GDM1 (cell line): Measurements from ENCODE around the gene SELPLG.
"Not testable (repeated sequence)": the region's sequence is repeated elsewhere in the genome, so short reads cannot be mapped to it uniquely, and the experiment has no call there.

Experiments
- DNase-seq: peaks from one replicate; lab custom pipeline; 2025; lab: John Stamatoyannopoulos, UW

SELPLG gene

DNA sequence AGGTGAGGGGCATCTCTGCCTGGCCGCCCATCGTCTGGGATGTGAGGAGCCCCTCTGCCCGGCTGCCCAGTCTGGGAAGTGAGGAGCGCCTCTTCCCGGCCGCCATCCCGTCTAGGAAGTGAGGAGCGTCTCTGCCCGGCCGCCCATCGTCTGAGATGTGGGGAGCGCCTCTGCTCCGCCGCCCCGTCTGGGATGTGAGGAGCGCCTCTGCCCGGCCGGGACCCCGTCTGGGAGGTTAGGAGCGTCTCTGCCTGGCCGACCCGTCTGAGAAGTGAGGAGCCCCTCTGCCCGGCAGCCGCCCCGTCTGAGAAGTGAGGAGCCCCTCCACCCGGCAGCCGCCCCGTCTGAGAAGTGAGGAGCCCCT, 22.1 kb upstream of the SELPLG start:
- DNase-seq, result not testable (repeated sequence)

GRCh38 chr12:108654622-108655021, 20.9 kb upstream of the SELPLG start:
- not testable (repeated sequence) for DNase-seq

DNA sequence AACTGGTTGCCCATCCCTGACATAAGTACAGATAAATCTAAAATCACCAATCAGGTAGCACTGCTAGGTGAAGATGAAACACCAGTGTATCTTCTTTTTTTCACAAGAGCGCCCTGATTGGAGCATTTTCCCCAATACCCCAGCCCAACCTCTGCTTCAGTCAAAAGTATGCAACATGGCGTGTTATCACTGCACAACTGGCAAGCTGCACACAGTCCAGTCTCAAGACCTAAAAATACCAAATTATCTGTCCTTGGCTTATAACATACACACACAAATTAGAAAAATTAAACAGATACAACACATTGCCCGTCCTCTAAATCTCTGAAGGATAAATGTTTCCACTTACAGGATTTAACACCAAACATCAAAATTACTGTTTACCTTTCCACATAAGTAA, 20.2 kb upstream of the SELPLG start:
- DNase-seq, result no peak

GRCh38 chr12:108653082-108653516, 19.4 kb upstream of the SELPLG start:
- DNase-seq, result no peak

DNA sequence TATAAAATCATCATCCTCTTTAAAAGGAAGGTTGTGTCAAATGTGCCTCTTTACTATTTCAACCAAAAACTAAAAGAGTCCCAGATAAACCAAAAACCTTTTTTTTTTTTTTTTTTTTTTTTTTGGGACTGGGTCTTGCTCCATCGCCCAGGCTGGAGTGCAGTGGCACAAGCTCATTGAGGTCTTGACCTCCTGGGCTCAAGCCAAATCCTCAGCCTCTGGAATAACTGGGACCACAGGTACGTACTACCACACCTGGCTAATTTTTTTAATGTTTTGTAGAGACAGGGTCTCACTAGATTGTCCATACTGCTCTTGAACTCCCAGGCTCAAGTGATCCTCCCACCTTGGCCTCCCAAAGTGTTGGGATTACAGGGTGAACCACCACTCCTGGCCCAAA, 16.4 kb upstream of the SELPLG start:
- no peak for DNase-seq

GRCh38 chr12:108649669-108650068, 16.0 kb upstream of the SELPLG start:
- no peak for DNase-seq

DNA sequence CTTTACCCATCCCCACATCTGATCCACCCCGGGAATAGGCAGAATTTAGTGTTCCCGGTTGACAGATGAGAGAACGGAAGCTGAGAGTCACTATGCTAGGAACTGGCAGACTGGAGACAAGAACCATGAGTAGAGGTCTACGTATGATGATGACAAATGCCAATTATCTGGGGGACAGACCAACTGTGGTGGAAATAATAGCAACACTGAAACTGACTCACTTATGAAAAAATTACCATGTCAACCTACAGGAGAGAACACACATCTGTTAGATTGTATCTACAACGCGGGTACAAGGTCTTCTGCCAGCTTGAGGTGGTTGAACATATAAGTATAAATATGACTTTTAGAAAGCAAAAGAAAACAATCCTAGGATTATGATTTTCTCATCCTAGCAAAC, 15.4 kb upstream of the SELPLG start:
- no peak for DNase-seq

DNA sequence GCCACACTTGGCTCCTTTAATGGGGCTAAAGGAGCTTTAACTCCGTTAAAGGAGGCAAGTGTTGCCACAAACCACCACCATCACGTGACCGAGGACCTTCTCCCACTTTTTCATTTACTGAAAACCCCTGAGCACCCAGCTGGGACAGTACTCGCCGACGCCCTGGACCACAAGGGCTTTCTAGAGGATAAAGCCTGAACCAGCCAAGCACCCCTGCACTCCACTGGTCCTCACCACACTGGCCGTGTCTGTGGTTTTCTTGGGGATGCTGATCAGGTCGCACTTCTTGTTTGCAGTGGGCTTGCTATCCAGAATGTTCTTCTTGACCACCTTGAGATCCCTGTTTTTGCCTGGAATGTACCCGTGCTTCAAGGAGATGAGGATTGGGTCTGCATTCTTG, 14.7 kb upstream of the SELPLG start:
- no peak for DNase-seq

GRCh38 chr12:108647585-108648287, 14.0 kb upstream of the SELPLG start:
- DNase-seq, result no peak

- no peak for DNase-seq
Observed at GRCh38 chr12:108646600-108647579, 13.2 kb upstream of the SELPLG start.

GRCh38 chr12:108645686-108646599, 12.2 kb upstream of the SELPLG start:
- peak; percentile 42 for DNase-seq

DNA sequence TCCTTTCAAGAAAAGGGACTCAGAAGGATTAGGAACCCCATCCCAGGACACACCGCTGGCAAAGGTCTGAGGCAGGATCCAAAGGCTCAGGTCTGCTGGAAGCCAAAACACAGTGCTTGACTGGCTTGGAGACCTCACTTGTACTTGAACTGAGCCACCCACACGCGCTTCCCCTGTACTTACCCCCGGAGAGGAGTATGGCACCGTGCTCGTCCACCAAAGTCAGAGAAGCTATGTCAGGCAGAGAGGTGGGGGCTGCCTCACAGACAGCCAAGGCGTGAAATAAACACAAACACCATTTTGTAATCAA, 11.1 kb upstream of the SELPLG start:
- no peak for DNase-seq

DNA sequence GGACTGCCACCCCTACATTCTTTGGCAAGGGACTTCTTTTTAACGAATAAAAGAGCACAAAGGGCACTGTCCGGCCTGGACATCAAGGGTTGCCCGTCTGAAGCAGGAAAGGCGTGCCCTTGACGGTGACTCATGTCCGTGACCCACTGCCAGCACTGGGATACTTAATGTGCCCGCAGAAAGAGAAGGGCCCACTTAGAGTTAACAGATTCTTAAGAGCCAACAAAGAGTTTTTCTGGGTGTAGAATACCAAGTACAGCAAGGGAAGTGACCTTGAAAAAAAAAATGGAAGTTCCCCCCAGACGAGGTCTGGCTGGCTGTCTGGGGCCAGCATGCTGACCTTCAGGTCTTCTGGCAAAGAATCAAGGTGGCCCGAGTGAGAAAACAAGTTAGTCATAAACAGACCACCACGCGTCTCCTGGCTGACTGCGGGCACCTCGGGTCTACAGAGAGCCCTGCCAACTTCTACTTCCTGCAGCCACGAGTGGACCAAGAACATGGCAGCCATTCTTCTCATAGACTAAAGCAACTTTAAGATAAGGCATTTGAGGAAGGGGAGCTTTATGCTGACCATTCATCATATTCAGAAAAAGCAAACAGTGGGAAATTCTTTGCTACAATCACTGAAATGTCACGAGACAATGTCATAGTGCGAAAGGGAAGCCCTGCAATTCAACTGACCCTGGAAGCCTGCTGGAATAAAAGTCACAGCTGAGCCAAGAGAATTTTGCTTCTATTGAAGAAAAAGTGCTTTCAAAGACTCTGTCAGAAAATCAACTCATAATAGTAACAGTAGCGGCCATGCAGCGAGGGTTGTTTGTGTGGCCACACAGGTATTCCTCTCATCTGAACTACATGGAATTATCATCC, 10.5 kb upstream of the SELPLG start:
- DNase-seq, result no peak

DNA sequence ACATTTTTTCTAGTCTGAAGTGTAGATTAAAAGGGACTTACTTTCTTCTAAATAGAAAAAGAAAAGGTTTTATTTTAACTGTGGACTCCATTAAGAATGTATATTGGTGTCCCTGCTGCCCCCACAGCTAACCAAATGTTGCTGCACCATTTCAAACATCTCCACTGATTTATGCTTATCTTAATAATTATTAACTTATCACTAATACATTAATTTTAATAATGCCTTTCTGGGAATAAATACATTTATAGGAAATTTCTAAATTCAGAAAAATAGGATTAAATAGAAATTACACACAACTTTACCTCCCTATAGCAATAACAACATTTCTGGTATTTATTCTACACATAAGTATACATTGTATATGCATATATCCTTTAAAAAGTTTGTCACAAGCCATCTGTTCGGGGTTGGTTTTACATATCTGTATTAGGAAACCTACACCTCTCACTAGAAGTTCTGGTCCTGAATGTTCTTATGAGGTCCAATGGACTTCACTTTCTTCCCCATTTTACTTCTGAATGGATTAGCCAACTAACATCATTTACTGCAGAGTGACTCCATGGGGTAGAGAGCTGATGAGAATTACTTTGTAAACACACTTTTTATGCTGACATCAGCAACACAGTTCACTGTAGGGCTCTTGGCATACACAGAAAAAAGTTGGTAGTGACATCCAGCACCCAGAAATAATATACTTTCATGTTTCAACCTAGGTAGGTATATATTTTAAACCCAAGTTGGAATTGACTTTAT, 9.4 kb upstream of the SELPLG start:
- DNase-seq, result no peak

DNA sequence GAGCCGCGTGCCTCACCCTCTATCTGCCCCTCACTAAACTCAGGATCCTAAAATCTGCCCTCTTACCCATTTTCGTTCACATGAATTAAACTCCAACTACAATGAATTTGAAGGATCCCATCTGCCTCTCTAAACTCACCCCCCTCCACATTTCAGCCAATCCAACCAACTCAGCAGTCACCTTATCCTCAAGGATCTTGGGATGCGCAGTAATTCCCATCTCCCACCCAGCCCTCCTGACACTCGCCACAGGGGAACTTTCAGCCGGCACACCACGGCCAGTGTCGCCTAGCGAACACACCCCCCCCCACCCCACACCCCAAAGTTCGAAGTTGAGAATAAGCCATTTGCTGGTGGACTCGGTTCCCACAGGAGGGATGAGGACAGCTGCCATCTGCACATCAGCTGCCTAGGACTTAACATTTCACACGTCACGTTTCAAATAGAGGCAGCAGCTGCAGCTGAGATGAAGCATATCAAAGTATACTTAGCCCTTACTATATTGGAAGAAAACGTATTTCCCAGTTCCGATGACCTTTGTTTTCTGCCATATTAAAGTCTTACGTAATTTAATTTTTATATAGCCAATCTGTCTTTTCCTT, 8.7 kb upstream of the SELPLG start:
- DNase-seq, result no peak

DNA sequence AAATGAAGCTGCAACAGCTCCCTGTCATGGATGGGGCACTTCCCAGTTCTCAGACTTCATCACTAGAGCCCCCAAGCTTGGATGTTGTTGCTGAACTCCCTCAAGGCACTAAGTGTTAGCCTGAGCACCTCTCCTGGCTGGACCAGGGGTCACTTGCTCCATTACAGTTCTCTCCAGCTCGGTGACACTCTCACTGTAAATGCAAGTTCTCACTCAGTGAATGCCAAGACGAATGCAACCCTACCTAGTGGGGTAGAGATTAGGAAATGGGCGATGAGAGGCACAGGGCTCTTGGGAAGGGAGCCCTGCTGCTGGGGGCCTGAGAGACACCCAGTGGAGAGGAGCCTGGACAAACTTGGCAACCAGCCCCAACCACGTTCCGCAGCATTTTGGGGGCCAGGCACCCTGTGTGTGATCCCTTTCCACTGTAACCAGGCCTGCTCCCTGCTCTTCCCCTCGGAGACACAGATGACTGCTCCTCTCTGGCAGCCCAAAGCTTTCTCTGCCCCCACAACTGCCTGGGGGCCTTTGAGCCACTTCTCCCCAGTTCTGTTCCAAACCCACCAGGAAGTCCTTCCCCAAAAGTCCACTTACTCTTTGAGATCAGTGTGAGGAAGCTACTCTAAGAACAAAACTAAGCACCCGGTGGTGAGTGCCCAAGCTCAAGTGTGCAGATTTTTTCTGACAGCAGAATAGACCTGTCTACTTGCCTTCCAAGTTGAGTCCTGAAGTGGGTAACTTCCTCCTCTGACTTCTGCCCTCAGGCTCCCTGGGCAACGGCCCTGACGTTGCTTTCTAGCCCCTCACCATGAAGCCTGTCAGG, 8.0 kb upstream of the SELPLG start:
- no peak for DNase-seq

DNA sequence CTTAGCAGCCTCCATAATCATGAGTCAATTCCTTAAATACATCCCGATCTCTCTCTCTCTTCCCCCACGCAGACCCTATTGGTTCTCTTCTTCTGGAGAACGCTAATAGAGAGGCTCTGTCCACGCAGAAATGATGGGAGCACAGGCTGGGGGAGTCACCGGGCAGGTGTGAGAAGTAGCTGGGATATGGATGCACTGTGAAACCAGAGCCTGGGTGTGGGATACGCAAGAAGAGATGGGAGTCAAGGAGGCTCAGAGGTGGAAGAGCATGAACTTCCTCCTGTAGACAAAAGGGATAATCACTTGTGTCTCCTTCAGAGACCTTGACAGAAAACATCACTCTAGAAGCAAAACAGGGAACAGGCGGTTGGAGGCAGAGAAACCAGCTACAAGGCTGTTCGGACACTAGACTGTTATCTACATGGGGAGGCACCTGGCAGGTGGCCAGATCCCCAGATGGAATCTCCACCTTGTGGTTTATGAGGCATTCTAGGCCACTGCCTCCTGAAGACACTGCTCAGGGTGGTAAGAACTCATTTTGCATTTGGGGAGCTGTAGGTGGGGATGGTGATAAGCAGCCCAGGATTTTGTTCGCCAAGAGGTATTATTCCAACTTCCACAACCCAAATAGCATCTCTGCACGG, 7.2 kb upstream of the SELPLG start:
- DNase-seq, result no peak

GRCh38 chr12:108638997-108639822, 5.5 kb upstream of the SELPLG start:
- no peak for DNase-seq
